Fibroblast of skin of left biceps (primary cell): Measurements from ENCODE around the gene GALM.
"Not testable (repeated sequence)": the region's sequence is repeated elsewhere in the genome, so short reads cannot be mapped to it uniquely, and the experiment has no call there.

ENCODE experiments used
- DNase-seq, 2 experiments: peaks; one replicate each; pipeline ENCODE4 v3.0.0-alpha.2; 2013; ENCODE audit warnings: low read depth in 2 of 2

GALM gene

GRCh38 chr2:38739524-38739923, 73.6 kb downstream of the GALM start:
- DNase-seq: no peak

GRCh38 chr2:38740851-38741731, 75.2 kb downstream of the GALM start:
- no peak for DNase-seq

GRCh38 chr2:38742797-38743559, 77.1 kb downstream of the GALM start:
- DNase-seq: no peak

- DNase-seq: no peak
These were observed 77.9 kb downstream of the GALM start for GRCh38 chr2:38743672-38744398.

- DNase-seq: no peak
These were observed 78.5 kb downstream of the GALM start for GRCh38 chr2:38744399-38744780.

GRCh38 chr2:38745267-38745666, 79.4 kb downstream of the GALM start:
- no peak for DNase-seq

- no peak for DNase-seq
These were observed 81.1 kb downstream of the GALM start for GRCh38 chr2:38747007-38747424.

- no peak for DNase-seq
These were observed 81.9 kb downstream of the GALM start for GRCh38 chr2:38747819-38748218.

GRCh38 chr2:38748391-38748790, 82.5 kb downstream of the GALM start:
- no peak for DNase-seq

- no peak for DNase-seq
These were observed 83.3 kb downstream of the GALM start for GRCh38 chr2:38748943-38749804.

- DNase-seq: no peak
These were observed 84.3 kb downstream of the GALM start for GRCh38 chr2:38750011-38750890.

- peak; percentile 99 for DNase-seq
These were observed 85.1 kb downstream of the GALM start, which contains the start of gene SRSF7 for GRCh38 chr2:38750891-38751595. Gene SRSF7, minus strand, starts transcription at chr2:38751361. Its CDS starts 105 bp downstream, at chr2:38751256.

- no peak for DNase-seq
These were observed 85.9 kb downstream of the GALM start for GRCh38 chr2:38751596-38752410.

GRCh38 chr2:38754049-38754448, 88.1 kb downstream of the GALM start:
- no peak for DNase-seq

- no peak for DNase-seq
These were observed 88.6 kb downstream of the GALM start for GRCh38 chr2:38754506-38754905.

GRCh38 chr2:38755891-38756290, 90.0 kb downstream of the GALM start:
- DNase-seq: not testable (repeated sequence)

- no peak for DNase-seq
These were observed 97.3 kb downstream of the GALM start for GRCh38 chr2:38763228-38763627.

- DNase-seq: no peak
These were observed 97.8 kb downstream of the GALM start for GRCh38 chr2:38763728-38764127.

- peak; percentile 76 to 78 for DNase-seq
These were observed 99.2 kb downstream of the GALM start for GRCh38 chr2:38765149-38765548.
